IPS DF 19.7 (cell line): Measurements from ENCODE around the gene NGFR.
"Not testable (repeated sequence)": the region's sequence is repeated elsewhere in the genome, so short reads cannot be mapped to it uniquely, and the experiment has no call there.

Source experiments
- DNase-seq: peaks from one replicate; pipeline ENCODE4 v3.0.0-alpha.2; 2013; ENCODE audit warnings: low read depth, low spot score

NGFR gene

GRCh38 chr17:49545806-49546545, 50.9 kb downstream of the NGFR start:
- DNase-seq = no peak

DNA sequence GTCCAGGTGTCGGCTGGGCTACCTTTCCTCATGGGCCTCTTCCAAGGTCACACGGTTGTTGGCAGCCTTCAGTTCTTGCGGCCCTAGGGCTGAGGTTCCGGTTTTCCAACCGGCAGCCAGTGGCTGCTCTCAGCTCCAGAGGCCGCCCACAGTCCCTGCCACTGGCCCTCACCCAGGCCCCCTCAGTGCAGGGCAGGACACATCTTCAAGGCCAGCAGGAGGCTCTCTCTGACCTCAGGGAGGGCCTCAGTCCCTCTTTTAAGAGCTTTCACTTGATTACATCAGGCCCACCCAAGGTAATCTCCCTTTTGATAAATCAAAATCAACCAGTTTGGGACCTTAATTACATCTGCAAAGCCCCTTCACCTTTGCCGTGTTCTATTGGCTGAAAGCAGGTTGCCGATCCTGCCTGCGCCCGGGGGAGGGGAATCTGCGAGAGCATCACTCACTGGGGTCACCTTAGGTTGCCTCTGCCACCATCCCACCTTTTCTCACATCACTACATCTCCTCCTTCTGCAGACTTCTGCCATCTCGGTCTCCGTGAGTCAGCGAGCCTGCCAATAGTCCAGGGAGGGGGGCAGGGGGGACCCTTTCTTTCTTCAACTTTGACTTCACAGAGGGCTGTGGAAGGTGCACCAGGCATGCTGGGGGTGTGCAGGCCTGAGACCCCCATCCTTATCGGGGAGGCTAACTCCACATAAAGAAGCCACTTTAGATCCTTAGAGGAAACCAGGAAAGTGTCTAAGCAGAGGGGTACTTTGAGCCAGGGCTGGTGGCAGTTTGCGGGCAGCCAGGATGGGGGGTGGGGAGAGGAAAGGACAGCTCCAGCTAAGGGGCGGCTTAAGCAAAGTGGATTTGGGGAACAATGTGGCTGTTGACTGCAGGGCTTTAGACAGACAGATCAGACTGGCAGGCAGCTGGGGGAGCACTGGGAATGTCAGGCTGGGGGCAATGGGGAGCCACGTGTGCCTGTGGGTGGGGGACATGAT, 51.7 kb downstream of the NGFR start:
- no peak for DNase-seq

DNA sequence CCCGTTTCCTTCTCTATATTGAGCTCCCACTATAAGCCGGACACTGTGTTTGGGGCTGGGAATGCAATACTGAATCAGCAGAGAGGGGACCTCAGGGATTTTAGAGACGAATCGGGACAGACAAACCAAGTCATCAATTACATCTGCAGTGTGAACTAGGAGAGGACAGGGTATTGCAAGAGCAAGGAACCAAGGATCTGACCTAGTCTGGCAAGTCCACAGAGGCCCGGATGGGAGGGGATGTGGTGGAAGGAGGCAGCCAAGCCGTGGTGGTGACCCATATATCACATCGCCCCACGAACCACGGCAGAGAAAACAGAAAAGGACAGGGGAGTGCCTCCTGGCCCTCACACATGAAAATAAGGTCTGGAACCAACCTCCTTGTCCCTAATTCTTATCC, 52.5 kb downstream of the NGFR start:
- no peak for DNase-seq

DNA sequence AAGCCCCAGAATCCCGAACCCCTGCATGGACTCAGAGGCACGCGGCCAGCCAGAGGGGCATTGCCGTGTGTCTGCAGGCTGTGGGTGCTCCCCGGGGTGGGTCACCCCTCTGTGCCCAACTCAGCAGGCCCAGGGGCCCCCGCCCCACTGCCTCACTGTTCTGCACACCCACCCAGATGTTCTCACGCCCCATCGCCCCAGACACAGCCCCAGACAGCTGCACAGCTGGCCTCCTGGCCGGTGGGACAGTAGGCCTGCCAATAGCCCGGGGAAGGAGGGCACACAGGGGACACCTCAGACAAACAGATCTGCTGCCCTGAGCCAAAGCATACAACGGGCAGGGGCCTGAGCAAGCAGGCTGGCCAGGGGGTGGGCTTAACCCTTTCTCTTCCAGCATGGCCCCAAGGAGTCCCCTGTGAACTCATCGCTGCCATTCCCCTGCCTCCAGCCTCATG, 53.0 kb downstream of the NGFR start:
- no peak for DNase-seq

DNA sequence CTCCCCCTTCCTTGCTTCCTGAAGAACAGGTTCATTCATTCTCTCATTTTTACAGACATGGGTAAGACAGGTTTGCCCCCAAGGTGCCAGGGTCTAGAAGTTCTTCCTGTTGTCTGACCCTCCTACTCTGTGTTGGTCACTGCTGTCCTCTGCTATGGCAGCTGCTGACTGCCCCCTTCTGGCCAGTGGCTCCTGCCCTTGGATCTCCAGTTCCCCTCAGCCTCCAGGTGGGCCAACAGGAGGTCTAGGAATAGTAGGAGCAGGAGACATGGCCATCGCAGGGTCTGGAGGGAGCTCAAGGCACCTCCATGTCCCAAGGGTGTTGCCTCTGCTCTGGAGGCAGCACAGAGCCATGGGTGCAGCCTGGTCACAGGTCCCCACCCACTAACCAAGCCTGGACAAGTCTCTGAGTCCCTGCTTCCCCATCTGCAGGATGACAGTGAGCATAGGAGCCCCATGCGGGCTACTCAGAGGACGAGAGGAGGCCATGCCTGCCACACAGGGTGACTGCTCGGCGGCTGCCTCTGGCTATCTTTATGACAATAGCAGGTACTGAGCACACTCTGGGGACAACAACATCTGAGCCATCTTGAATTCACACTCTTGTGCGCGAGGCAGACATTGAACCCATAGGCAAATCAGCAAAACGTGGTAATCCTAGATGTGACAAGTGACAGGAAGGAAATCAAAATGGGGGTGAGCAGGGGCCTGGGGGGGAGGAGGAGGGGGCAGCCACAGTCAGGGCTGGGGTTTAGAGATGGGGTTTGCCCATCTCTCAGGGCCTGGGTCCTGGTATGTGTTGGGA, 53.6 kb downstream of the NGFR start:
- DNase-seq = no peak

GRCh38 chr17:49549311-49549605, 54.2 kb downstream of the NGFR start:
- DNase-seq = no peak

- no peak for DNase-seq
These were observed 54.9 kb downstream of the NGFR start for GRCh38 chr17:49549691-49550678.

- not testable (repeated sequence) for DNase-seq
These were observed 55.7 kb downstream of the NGFR start for GRCh38 chr17:49550764-49551163.

GRCh38 chr17:49551221-49552069, 56.4 kb downstream of the NGFR start:
- DNase-seq = no peak

DNA sequence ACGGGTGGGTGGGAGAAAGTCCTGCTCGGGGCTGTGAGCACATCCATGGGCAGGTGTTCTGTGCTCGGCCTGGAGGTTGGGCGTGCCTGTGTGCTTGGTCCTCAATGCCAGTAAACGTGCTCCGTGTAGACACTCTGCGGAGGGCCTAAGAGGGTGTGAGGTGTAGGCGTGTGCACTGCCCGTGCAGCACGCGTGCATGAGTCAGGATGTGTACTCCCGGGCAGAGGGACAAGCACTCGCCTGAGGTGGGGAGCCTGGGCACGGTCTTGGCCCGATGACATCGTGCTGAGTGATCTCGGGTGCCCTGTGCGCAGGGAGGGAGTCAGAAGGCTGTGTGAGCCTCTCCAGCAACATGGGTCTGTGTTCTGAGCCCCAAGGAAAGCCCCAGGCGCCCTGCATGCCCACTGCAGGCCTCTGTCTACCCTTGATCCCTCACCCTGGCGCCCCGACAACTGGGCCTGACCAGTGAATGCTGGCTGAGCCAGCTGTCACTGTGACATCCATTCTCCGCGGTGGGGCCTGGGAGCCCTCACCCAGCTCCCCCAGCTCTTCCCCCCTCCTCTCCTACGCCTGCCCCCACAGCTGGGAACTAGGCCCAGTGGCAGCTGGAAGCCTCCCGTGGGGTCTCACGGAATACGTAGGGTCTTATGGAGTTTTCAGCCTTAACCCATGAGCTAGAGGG, 57.1 kb downstream of the NGFR start:
- no peak for DNase-seq

DNA sequence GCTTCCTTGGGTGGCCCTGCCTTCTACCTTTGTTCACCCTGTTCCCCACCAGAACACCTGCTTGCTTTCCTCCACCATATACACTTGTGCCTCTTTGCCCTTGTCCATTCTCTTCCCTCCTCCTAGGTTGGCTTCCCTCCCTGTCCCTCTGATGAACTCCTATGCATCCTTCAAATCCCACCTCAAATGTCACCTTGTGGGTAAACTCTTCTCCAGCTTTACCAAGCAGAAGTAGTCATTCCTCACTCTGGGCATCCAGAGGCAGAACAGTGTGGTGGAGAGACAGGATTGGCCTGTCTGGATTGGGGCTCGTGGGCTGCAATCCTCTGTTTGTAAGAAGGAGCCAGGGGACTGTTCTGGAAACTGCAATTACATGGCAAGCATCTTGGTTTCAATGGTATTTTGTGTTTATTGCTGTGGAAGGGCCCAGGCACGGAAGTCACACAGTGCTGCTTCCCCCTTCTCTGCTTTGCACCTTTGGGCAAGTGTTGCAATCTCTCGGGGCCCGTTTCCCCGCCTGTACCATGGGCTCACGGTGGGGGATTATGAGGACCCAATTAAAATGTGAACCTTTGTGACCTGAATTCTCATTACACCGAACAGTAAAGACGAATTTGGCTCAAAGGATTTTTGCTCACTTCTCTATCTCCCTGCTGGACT, 58.7 kb downstream of the NGFR start:
- no peak for DNase-seq

DNA sequence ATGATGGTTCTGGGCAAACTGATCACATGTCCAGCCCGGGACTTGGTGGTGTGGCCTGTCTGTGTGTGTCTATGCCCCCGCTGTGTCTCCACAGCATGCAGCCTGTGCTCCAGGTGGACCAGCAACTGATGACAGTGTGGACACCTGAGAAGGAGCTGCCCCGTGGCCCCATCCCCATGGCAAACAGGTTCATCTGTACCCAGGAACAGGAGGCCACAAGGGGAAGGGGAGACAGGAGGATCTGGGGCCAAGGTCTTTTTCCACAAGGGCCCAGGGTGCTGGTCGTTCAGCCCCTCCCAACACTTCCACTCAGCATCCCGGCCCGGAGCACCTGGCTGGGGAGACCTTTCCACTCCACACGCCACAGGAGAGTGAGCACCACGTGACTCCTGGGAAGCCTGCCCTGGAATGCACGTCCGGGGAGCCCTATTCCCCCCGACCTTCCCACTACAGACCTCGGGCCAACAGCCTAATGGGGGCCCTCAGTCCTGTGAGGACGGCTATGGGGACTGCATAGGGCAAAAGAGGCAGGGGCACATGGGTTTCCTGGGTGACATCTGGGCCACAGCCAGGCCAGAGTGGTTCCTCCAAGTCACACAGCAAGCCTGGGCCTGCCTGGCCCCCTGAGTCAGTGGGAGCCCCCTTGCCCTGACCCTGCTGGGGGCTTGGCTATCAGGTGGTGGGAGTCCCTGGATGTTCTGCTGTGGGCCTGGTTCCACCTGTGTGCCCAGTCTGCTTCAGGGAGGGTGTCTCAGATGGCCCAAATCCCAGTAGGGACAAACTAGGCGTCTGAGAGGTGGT, 59.8 kb downstream of the NGFR start:
- no peak for DNase-seq

- DNase-seq = no peak
These were observed 60.6 kb downstream of the NGFR start for GRCh38 chr17:49555495-49556222.

DNA sequence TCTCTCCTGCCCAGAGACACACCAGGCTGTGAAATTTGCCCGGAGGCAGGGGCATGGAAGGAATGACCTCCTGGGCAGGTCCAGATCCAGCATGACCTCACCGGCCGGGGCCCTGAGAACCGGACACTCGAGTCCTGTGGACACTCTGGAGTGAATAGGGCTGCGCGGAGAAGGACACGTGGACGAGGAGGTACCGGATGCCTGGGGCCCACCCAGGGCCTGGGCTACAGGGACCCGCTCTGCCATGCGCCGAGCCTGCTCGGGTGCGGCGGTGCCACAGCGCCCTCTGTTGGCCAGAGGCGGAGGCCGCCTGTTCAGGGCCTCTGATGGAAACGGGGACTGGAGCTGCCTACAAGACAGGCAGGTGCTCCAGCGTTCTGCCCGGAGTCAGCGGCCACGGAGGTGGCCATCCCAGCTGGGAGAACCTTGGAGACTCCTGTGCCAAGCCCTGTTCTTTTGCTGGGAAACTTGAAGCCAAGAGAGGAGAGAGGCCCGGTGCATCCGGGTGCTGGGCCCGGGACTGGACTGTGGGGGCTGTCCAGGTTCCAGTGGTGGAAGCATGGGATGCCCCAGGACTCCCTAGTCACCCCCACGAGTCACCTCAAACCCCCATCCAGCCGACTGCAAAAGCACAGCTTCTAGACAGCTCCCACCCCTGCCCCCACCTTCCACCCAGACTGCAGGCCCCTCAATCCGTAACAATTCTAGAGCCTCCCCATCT, 61.3 kb downstream of the NGFR start:
- no peak for DNase-seq

- no peak for DNase-seq
These were observed 62.4 kb downstream of the NGFR start for GRCh38 chr17:49557312-49558024.
